Measurements from ENCODE around the gene BZW2.

The BZW2 gene

GRCh38 chr7:16697507-16698199 is 51.7 kb downstream of the BZW2 start:
- TF ChIP-seq CTCF (IDR thresholded peaks at IDR 0.05), result no peak
- no peak overlapping the region for H3K4me3 Mint-ChIP-seq
- H3K36me3 Mint-ChIP-seq (ENCODE audit: low read depth), result peaks cover 76% of the 10 kb centered on the region
- no peak overlapping the region for H3K27ac Mint-ChIP-seq
- H3K4me1 Mint-ChIP-seq, result peaks cover 12% of the 10 kb centered on the region
- H3K9me3 Mint-ChIP-seq, result no peaks in the 10 kb centered on the region
- no peaks in the 10 kb centered on the region for H3K27me3 Mint-ChIP-seq (ENCODE audit: low read depth, poor library complexity)
- no peak for DNase-seq

- Mint-ChIP-seq H3K4me1 (peaks cover 15% of the 10 kb centered on the region), H3K27me3 (ENCODE audit: low read depth, poor library complexity) (no peaks in the 10 kb centered on the region), H3K27ac (no peak overlapping the region), H3K4me3 (no peak overlapping the region), H3K9me3 (no peaks in the 10 kb centered on the region), H3K36me3 (ENCODE audit: low read depth) (peaks cover 69% of the 10 kb centered on the region)
- DNase-seq, result no peak
- no peak for TF ChIP-seq CTCF (IDR thresholded peaks at IDR 0.05)
Observed at GRCh38 chr7:16698200-16698905, 52.4 kb downstream of the BZW2 start.

- no peak for TF ChIP-seq CTCF (IDR thresholded peaks at IDR 0.05)
- no peaks in the 10 kb centered on the region for H3K9me3 Mint-ChIP-seq
- H3K36me3 Mint-ChIP-seq (ENCODE audit: low read depth), result peaks cover 67% of the 10 kb centered on the region
- H3K27me3 Mint-ChIP-seq (ENCODE audit: low read depth, poor library complexity), result no peaks in the 10 kb centered on the region
- no peak overlapping the region for H3K4me3 Mint-ChIP-seq
- DNase-seq, result no peak
- H3K4me1 Mint-ChIP-seq, result peaks cover 15% of the 10 kb centered on the region
- no peak overlapping the region for H3K27ac Mint-ChIP-seq
Observed at GRCh38 chr7:16702441-16702840, 56.5 kb downstream of the BZW2 start.

GRCh38 chr7:16708511-16708910 is 62.5 kb downstream of the BZW2 start:
- H3K27ac Mint-ChIP-seq, result peak overlapping the region; percentile 59

GRCh38 chr7:16708980-16709379 is 63.0 kb downstream of the BZW2 start:
- no peak overlapping the region for H3K27ac Mint-ChIP-seq
- peaks cover 4% of the 10 kb centered on the region for H3K4me1 Mint-ChIP-seq
- DNase-seq, result no peak
- TF ChIP-seq CTCF (IDR thresholded peaks at IDR 0.05), result no peak
- H3K27me3 Mint-ChIP-seq (ENCODE audit: low read depth, poor library complexity), result no peaks in the 10 kb centered on the region
- no peak overlapping the region for H3K4me3 Mint-ChIP-seq
- no peaks in the 10 kb centered on the region for H3K9me3 Mint-ChIP-seq
- peaks cover 59% of the 10 kb centered on the region for H3K36me3 Mint-ChIP-seq (ENCODE audit: low read depth)

More at GRCh38 chr7:16708511-16708910, 62.5 kb downstream of the BZW2 start:
- DNase-seq, result no peak
- peaks cover 4% of the 10 kb centered on the region for H3K4me1 Mint-ChIP-seq
- no peaks in the 10 kb centered on the region for H3K27me3 Mint-ChIP-seq (ENCODE audit: low read depth, poor library complexity)
- H3K4me3 Mint-ChIP-seq, result no peak overlapping the region
- no peaks in the 10 kb centered on the region for H3K9me3 Mint-ChIP-seq
- no peak for TF ChIP-seq CTCF (IDR thresholded peaks at IDR 0.05)
- H3K36me3 Mint-ChIP-seq (ENCODE audit: low read depth), result peaks cover 64% of the 10 kb centered on the region
